GM18951 (cell line): Measurements from ENCODE around the gene CHD9.
"Not testable (repeated sequence)": the region's sequence is repeated elsewhere in the genome, so short reads cannot be mapped to it uniquely, and the experiment has no call there.

Experiments used
- POLR2A ChIP-seq: IDR thresholded peaks from 4 replicates; pipeline ENCODE4 v1.6.1; 2011; ENCODE audit warnings: mild to moderate bottlenecking; ENCODE audit not compliant: insufficient read length, insufficient read depth; ENCODE audit errors: extremely low read depth
- in situ Hi-C: fragments of 300-500 bp; cut with MboI; formaldehyde crosslinking; loops from one replicate; pipeline ENCODE4 v1.12.0; 2022; ENCODE audit warnings: low sequenced_read_pairs, mixed read lengths, inconsistent platforms; ENCODE audit not compliant: unreplicated experiment

CHD9 gene

GRCh38 chr16:53054670-53055485 is at the start of gene CHD9:
Gene CHD9, plus strand, starts transcription at chr16:53054991. Its CDS starts 101,099 bp downstream, at chr16:53156090.
- in situ Hi-C loops: no loop called here
- peak; percentile 47 for TF ChIP-seq POLR2A

GRCh38 chr16:53007095-53007494 is 47.7 kb upstream of the CHD9 start:
- in situ Hi-C loops: no loop called here
- no peak for TF ChIP-seq POLR2A

- in situ Hi-C loops: no loop called here
- no peak for TF ChIP-seq POLR2A
These were observed 40.5 kb upstream of the CHD9 start for GRCh38 chr16:53014287-53014686.

GRCh38 chr16:53018834-53019416 is 35.9 kb upstream of the CHD9 start:
- in situ Hi-C loops: no loop called here
- no peak for TF ChIP-seq POLR2A

GRCh38 chr16:53022374-53022773 is 32.4 kb upstream of the CHD9 start:
- TF ChIP-seq POLR2A: no peak
- in situ Hi-C loops: no loop called here

- no peak for TF ChIP-seq POLR2A
- in situ Hi-C loops: no loop called here
These were observed 30.7 kb upstream of the CHD9 start for GRCh38 chr16:53024045-53024444.

- TF ChIP-seq POLR2A: no peak
- in situ Hi-C loops: no loop called here
These were observed 24.8 kb upstream of the CHD9 start for GRCh38 chr16:53029971-53030370.

- in situ Hi-C loops: no loop called here
- TF ChIP-seq POLR2A: no peak
These were observed 23.4 kb upstream of the CHD9 start for GRCh38 chr16:53031323-53031942.

- TF ChIP-seq POLR2A: no peak
- in situ Hi-C loops: no loop called here
These were observed 20.5 kb upstream of the CHD9 start for GRCh38 chr16:53034306-53034705.

- in situ Hi-C loops: no loop called here
- no peak for TF ChIP-seq POLR2A
These were observed 19.4 kb upstream of the CHD9 start for GRCh38 chr16:53035176-53035942.

GRCh38 chr16:53036066-53036465 is 18.7 kb upstream of the CHD9 start:
- in situ Hi-C loops: no loop called here
- TF ChIP-seq POLR2A: no peak

GRCh38 chr16:53036711-53037110 is 18.1 kb upstream of the CHD9 start:
- in situ Hi-C loops: not testable (repeated sequence)

GRCh38 chr16:53040788-53041187 is 14.0 kb upstream of the CHD9 start:
- no peak for TF ChIP-seq POLR2A
- in situ Hi-C loops: no loop called here
